T-helper 17 cell (primary cell): ENCODE data around the gene SACM1L. TPM values are rescaled to one million over a fixed set of nuclear protein-coding genes. Genes with fewer than 3 reads are reported as not detected.
A peak's percentile ranks its signal among the peaks of the same experiment; 100 is the strongest.

Source experiments
- ATAC-seq: fragments of 150-1000 bp; cut with Tn5 transposase; 2 replicates; pipeline ENCODE4 v1.10.0; 2021; ENCODE audit warnings: mild to moderate bottlenecking, moderate library complexity
- DNase-seq, 3 donors: peaks; one replicate each; pipeline versions ENCODE4 v3.0.0 to v3.0.0-alpha.2; 2020 to 2021
- H3K9me3 ChIP-seq: one replicate; pipeline ENCODE4 v1.7.0; 2013; ENCODE audit warnings: low read length, mild to moderate bottlenecking; ENCODE audit not compliant: control insufficient read depth, poor library complexity, severe bottlenecking
- H3K27ac Mint-ChIP-seq: one replicate; pipeline ENCODE4 v1.8.0; 2022; ENCODE audit warnings: mild to moderate bottlenecking, moderate library complexity, mixed read lengths
- H3K27me3 Mint-ChIP-seq: one replicate; pipeline ENCODE4 v1.8.0; 2022; ENCODE audit warnings: mixed read lengths
- H3K36me3 Mint-ChIP-seq: one replicate; pipeline ENCODE4 v1.8.0; 2022; ENCODE audit warnings: low read depth, mixed read lengths
- H3K4me1 Mint-ChIP-seq: one replicate; pipeline ENCODE4 v1.8.0; 2022; ENCODE audit warnings: mild to moderate bottlenecking, mixed read lengths
- H3K4me3 Mint-ChIP-seq: one replicate; pipeline ENCODE4 v1.8.0; 2022; ENCODE audit warnings: mild to moderate bottlenecking, moderate library complexity, mixed read lengths
- total RNA-seq, 4 donors: library from RNA in 2 of 4; stranded (reverse) in 2 of 4; gene quantifications; one replicate each; pipeline ENCODE4 v1.2.3 and lab custom pipeline; 2022 to 2026

SACM1L gene
- 10 to 100 TPM; 61.0 to 62.5 TPM for total RNA-seq
- 88.3 to 131 reads per million in 2 donors for total RNA-seq (lab: John Stamatoyannopoulos, UW)

GRCh38 chr3:45688882-45689786 lies at the start of gene SACM1L:
Gene SACM1L, plus strand, starts transcription at chr3:45689396. Its CDS starts 70 bp downstream, at chr3:45689466.
- no peaks in the 10 kb centered on the region for H3K9me3 ChIP-seq
- no peaks in the 10 kb centered on the region for H3K27me3 Mint-ChIP-seq
- peak within 1 kb of the TSS; percentile 80 for H3K4me3 Mint-ChIP-seq
- H3K4me1 Mint-ChIP-seq = peaks cover 43% of the 10 kb centered on the region
- H3K27ac Mint-ChIP-seq = peak within 1 kb of the TSS; percentile 84
- peak; percentile 87 for ATAC-seq
- H3K36me3 Mint-ChIP-seq = peaks cover 11% of the 10 kb centered on the region
- peak; percentile 90 to 95 (median 91) for DNase-seq

DNA sequence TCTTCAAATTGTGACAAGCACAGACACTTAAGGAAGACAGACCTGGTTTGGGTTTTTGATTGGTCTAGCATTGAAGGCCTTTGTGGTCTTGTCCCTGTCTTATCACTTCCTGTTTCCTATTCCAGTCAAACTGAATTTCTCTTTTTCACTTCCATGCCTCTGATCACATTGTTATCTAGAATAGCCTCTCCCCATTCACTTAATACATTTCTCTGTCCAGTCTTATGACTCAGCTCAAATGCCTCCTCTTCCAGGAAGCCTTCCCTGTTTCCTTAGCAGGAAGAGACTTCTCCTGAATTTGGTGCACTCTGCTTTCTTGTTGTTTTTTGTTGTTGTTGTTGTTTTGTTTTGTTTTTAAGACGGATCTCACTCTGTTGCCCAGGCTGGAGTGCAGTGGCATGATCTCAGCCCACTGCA lies 49.1 kb upstream of the SACM1L start:
- no peak overlapping the region for H3K27ac Mint-ChIP-seq
- DNase-seq = no peak
- ATAC-seq = no peak
- H3K4me3 Mint-ChIP-seq = no peak overlapping the region
- peaks cover 12% of the 10 kb centered on the region for H3K4me1 Mint-ChIP-seq
- no peaks in the 10 kb centered on the region for H3K27me3 Mint-ChIP-seq
- H3K9me3 ChIP-seq = no peaks in the 10 kb centered on the region
- H3K36me3 Mint-ChIP-seq = peaks cover 8% of the 10 kb centered on the region

DNA sequence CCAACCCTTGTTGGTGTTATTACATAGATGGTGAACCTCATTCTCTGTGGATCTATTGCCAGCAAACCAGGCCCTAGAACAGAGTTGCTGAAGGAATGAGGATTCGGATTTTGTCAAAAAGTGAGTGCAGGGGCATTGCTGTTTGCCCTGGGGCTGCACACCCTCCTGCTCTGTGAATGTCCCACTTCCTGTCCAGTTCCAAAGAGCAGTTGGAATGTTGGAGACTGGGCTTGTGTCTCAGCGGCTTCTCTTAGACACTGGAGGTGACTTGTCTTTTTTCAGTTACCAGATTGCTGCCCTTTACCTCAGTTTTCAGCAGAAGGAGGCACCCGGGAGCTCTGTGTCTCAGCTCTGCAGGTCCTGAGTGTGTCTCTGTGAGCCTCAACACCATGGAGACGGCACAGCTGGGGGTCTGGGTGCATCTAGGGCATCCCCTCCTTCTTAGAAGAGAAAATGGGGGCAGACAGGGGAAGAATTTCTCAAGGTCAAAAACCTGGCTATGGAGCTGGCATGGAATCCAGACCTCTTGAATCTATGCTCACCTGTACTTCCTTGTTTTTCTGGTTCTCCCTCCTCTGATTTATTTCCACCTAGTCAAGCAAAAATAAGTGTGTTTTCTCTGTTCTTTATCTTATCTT lies 48.4 kb upstream of the SACM1L start:
- no peaks in the 10 kb centered on the region for H3K9me3 ChIP-seq
- H3K36me3 Mint-ChIP-seq = peaks cover 8% of the 10 kb centered on the region
- no peaks in the 10 kb centered on the region for H3K27me3 Mint-ChIP-seq
- DNase-seq = no peak
- no peak overlapping the region for H3K4me3 Mint-ChIP-seq
- peaks cover 13% of the 10 kb centered on the region for H3K4me1 Mint-ChIP-seq
- ATAC-seq = no peak
- no peak overlapping the region for H3K27ac Mint-ChIP-seq

GRCh38 chr3:45641756-45642155 lies 47.4 kb upstream of the SACM1L start:
- H3K9me3 ChIP-seq = no peaks in the 10 kb centered on the region
- H3K27ac Mint-ChIP-seq = no peak overlapping the region
- DNase-seq (no peak), ATAC-seq (no peak)
- peaks cover 8% of the 10 kb centered on the region for H3K36me3 Mint-ChIP-seq
- no peak overlapping the region for H3K4me3 Mint-ChIP-seq
- no peaks in the 10 kb centered on the region for H3K27me3 Mint-ChIP-seq
- peaks cover 13% of the 10 kb centered on the region for H3K4me1 Mint-ChIP-seq

- Mint-ChIP-seq H3K4me3 (no peak overlapping the region), H3K4me1 (peaks cover 13% of the 10 kb centered on the region), H3K36me3 (peaks cover 7% of the 10 kb centered on the region)
Observed at GRCh38 chr3:45642731-45643152, 46.5 kb upstream of the SACM1L start.

DNA sequence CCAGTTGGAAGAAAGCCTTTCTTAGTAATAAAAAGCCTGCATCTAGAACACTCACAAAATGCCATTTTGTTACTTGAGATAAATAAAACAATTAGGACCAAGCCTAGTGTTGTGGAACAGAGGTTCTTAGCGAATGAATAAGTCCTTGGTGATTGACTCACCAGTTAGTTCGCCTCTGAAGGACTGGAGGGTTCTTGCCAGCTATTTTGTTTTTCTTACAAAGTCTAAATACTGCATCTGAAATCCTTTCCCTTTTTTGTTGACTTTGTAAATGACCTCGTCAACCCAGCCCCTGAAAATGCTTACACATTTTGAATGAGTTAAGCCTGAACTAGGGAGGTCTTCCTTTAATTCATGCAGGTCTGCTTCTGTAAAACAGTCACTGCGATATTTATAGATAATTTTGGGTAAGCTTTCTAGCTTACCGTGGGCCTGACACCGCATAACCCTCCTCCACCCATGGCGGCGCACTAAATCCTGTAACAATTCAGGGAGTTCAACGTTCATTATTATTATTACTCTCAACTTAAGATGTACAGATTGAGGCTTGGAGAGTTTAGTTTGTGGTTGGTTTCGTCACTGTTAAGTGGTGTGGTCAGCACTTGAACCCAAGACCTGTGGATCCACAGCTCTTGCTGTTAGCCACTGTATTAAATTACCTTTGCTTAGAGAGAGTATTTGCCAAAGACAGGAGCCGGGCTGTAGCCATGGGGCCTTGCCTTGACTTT lies 45.0 kb upstream of the SACM1L start:
- Mint-ChIP-seq H3K36me3 (peaks cover 8% of the 10 kb centered on the region), H3K27ac (peak overlapping the region; percentile 47), H3K4me3 (no peak overlapping the region), H3K27me3 (no peaks in the 10 kb centered on the region), H3K4me1 (peaks cover 13% of the 10 kb centered on the region)
- no peaks in the 10 kb centered on the region for H3K9me3 ChIP-seq
- DNase-seq = no peak
- ATAC-seq = no peak

More at GRCh38 chr3:45642731-45643152, 46.5 kb upstream of the SACM1L start:
- DNase-seq = no peak
- H3K9me3 ChIP-seq = no peaks in the 10 kb centered on the region
- H3K27ac Mint-ChIP-seq = peak overlapping the region; percentile 14
- ATAC-seq = no peak
- no peaks in the 10 kb centered on the region for H3K27me3 Mint-ChIP-seq

DNA sequence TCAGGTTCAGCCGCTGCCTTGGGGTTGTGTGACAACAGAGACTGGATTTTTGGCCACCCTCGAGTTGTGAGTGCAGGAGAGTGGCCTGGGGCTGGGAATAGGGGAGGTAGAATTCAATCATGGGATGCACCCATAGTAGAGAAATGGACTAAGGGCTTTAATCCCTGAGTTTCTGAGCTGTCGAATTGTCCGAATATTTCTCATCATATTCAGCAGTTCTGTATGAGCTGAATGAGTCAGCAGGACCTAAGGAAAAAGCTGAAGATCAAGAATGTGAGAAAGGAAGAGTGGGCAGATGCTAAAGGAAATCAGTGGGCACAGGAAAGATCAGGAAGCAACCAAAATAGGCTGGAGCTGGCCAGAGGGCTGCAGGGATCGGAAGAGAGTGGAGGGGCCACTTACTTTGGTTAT lies 44.4 kb upstream of the SACM1L start:
- Mint-ChIP-seq H3K4me1 (peaks cover 13% of the 10 kb centered on the region), H3K27ac (peak overlapping the region; percentile 47), H3K27me3 (no peaks in the 10 kb centered on the region), H3K4me3 (no peak overlapping the region), H3K36me3 (peaks cover 8% of the 10 kb centered on the region)
- ATAC-seq (no peak), DNase-seq (no peak)
- no peaks in the 10 kb centered on the region for H3K9me3 ChIP-seq

DNA sequence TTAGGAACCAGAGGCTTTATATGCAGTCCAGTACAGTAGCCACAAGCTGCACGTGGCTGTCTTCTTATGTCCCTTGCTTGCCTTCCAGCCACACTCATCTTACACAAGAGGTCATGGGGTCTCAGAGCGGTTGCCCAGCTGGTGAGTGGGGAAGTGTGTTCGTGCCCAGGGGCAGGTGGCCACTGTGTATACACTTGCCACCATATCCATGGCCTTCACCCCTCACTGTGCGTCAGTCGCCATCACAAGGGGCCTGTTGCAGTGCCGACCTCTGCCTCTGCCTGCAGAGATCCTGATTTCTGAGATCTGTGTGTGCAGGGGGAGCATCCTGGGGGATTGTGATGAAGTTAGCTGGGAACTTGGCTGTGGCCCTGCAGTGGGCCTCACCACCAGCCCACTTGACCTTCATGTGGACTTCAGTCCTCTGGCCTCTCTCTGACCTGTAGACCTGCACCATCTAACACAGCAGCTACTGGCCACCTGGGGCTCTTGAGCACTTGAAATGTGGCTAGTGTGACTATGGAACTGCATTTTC lies 43.1 kb upstream of the SACM1L start:
- no peak overlapping the region for H3K27ac Mint-ChIP-seq
- H3K27me3 Mint-ChIP-seq = no peaks in the 10 kb centered on the region
- no peak for ATAC-seq
- no peak for DNase-seq
- peaks cover 3% of the 10 kb centered on the region for H3K36me3 Mint-ChIP-seq
- H3K4me3 Mint-ChIP-seq = no peak overlapping the region
- H3K9me3 ChIP-seq = no peaks in the 10 kb centered on the region
- peaks cover 14% of the 10 kb centered on the region for H3K4me1 Mint-ChIP-seq

DNA sequence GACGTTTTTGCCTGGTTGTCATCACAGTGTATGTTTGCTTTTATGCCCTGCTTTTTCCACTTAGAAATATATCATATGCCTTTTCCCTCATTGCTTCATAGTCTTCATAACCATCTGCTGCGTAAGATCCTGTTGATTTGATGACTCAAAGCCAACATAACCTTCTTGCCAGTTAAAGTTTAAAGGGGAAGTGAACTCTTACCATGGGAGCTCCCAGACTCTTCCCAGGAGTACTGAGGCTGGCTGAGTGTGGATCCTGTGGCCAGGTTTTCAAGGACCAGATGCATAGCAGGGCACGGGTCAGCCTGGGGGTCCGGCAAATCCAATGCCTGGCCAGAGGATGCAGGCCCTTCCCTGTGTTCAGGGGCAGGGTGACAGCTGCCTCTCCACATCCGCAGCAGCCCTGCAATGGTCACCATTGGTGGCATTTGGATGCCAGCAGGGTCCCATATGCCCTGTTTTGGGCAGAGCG lies 42.0 kb upstream of the SACM1L start:
- DNase-seq (no peak), ATAC-seq (peak; percentile 25)
- peaks cover 18% of the 10 kb centered on the region for H3K4me1 Mint-ChIP-seq
- H3K4me3 Mint-ChIP-seq = no peak overlapping the region
- peak overlapping the region; percentile 27 for H3K27ac Mint-ChIP-seq
- H3K27me3 Mint-ChIP-seq = no peaks in the 10 kb centered on the region
- H3K9me3 ChIP-seq = no peaks in the 10 kb centered on the region
- peaks cover 3% of the 10 kb centered on the region for H3K36me3 Mint-ChIP-seq

DNA sequence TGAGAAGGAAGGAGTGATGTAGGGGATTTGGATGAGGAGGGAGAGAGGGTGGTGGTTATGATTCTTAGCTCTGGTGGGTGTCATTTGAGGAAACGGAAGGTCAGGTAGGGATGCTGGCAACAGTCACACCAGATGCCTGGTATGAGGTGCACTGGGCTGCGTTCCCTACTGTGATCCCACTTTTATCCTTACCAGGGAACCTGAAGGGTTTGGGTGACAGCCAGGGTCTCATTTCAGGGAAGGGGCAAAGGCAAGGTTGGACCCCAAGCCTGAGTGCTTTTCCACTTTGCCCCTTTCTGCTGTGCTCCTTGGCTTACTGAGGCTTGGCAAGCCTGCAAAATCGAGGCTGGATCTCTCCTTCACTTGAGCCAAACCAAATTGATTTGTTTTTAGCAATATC lies 36.0 kb upstream of the SACM1L start:
- no peak for ATAC-seq
- no peaks in the 10 kb centered on the region for H3K36me3 Mint-ChIP-seq
- peak overlapping the region; percentile 43 for H3K27ac Mint-ChIP-seq
- H3K4me3 Mint-ChIP-seq = no peak overlapping the region
- no peak for DNase-seq
- H3K9me3 ChIP-seq = no peaks in the 10 kb centered on the region
- no peaks in the 10 kb centered on the region for H3K27me3 Mint-ChIP-seq
- peaks cover 12% of the 10 kb centered on the region for H3K4me1 Mint-ChIP-seq

GRCh38 chr3:45654397-45654944 lies 34.7 kb upstream of the SACM1L start:
- Mint-ChIP-seq H3K4me3 (no peak overlapping the region), H3K27ac (peak overlapping the region; percentile 32), H3K36me3 (no peaks in the 10 kb centered on the region), H3K27me3 (no peaks in the 10 kb centered on the region), H3K4me1 (peaks cover 12% of the 10 kb centered on the region)
- H3K9me3 ChIP-seq = no peaks in the 10 kb centered on the region
- no peak for ATAC-seq
- no peak for DNase-seq

DNA sequence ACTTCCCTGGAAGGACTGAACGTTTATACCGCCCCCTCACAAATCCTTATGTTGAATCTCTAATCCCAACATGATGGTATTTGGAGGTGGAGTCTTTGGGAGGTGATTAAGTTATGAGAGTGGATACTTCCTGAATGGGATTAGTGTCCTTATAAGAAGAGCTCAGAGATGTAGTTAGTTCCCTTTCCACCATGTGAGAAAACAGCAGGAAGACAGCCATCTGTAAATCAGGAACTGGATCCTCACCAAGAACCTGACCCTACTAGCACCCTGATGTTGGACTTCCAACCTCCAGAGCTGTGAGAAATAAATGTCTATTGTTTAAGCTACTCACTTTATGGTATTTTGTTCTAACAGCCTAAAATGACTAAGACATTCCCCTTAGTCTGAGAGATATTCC lies 33.3 kb upstream of the SACM1L start:
- ATAC-seq (no peak), DNase-seq (no peak)
- Mint-ChIP-seq H3K27ac (no peak overlapping the region), H3K27me3 (no peaks in the 10 kb centered on the region), H3K4me3 (no peak overlapping the region), H3K36me3 (no peaks in the 10 kb centered on the region), H3K4me1 (peaks cover 14% of the 10 kb centered on the region)
- H3K9me3 ChIP-seq = no peaks in the 10 kb centered on the region
